GM19043 (cell line): ENCODE measurements around the gene LANCL3.

ENCODE experiments used
- ATAC-seq: cut with Tn5 transposase; IDR thresholded peaks from one replicate; pipeline ENCODE4 v1.9.1; 2021; ENCODE audit warnings: low read depth; ENCODE audit not compliant: unreplicated experiment

The LANCL3 gene

GRCh38 chrX:37677765-37678164 is 106.3 kb downstream of the LANCL3 start:
- ATAC-seq = no peak

- ATAC-seq = no peak
These were observed 107.1 kb downstream of the LANCL3 start for GRCh38 chrX:37678574-37678973.

GRCh38 chrX:37679230-37679629 is 107.8 kb downstream of the LANCL3 start:
- ATAC-seq = no peak

GRCh38 chrX:37679888-37680287 is 108.4 kb downstream of the LANCL3 start:
- no peak for ATAC-seq

- ATAC-seq = no peak
These were observed 113.0 kb downstream of the LANCL3 start for GRCh38 chrX:37684426-37684825.

GRCh38 chrX:37684973-37685372 is 113.5 kb downstream of the LANCL3 start:
- ATAC-seq = no peak

- ATAC-seq = peak; percentile 55
These were observed 114.2 kb downstream of the LANCL3 start, which contains the start of gene XK for GRCh38 chrX:37685381-37686359. Gene XK (plus strand): TSS chrX:37685791. CDS start chrX:37685962, 171 bp downstream.

- ATAC-seq = no peak
These were observed 115.0 kb downstream of the LANCL3 start for GRCh38 chrX:37686369-37686995.

- ATAC-seq = no peak
These were observed 115.5 kb downstream of the LANCL3 start for GRCh38 chrX:37686996-37687395.

- no peak for ATAC-seq
These were observed 118.7 kb downstream of the LANCL3 start for GRCh38 chrX:37690119-37690518.

GRCh38 chrX:37692918-37693317 is 121.5 kb downstream of the LANCL3 start:
- no peak for ATAC-seq

- no peak for ATAC-seq
These were observed 125.8 kb downstream of the LANCL3 start for GRCh38 chrX:37697169-37697760.

- no peak for ATAC-seq
These were observed 130.1 kb downstream of the LANCL3 start for GRCh38 chrX:37701588-37701987.

GRCh38 chrX:37711991-37712390 is 140.5 kb downstream of the LANCL3 start:
- ATAC-seq = no peak

GRCh38 chrX:37712458-37712857 is 141.0 kb downstream of the LANCL3 start:
- no peak for ATAC-seq

- no peak for ATAC-seq
These were observed 143.0 kb downstream of the LANCL3 start for GRCh38 chrX:37714479-37714878.

GRCh38 chrX:37716602-37717001 is 145.1 kb downstream of the LANCL3 start:
- ATAC-seq = no peak

GRCh38 chrX:37717708-37718107 is 146.2 kb downstream of the LANCL3 start:
- no peak for ATAC-seq

GRCh38 chrX:37722595-37722994 is 151.1 kb downstream of the LANCL3 start:
- ATAC-seq = no peak

GRCh38 chrX:37726346-37726745 is 154.9 kb downstream of the LANCL3 start:
- ATAC-seq = no peak
